ENCODE results near the gene HK1.

Gene HK1

GRCh38 chr10:69259547-69260243 is 18.6 kb upstream of the HK1 start:
- H3K9ac ChIP-seq (ENCODE audit: low read depth, low read length), result no peak overlapping the region
- no peaks in the 10 kb centered on the region for H3K36me3 ChIP-seq (ENCODE audit: insufficient read depth, low read length)
- H3K27me3 ChIP-seq (ENCODE audit: insufficient read depth, low read length), result no peaks in the 10 kb centered on the region
- no peak overlapping the region for H3K4me3 ChIP-seq (ENCODE audit: low read length)
- H3K27ac ChIP-seq (ENCODE audit: low read depth, low read length), result no peak overlapping the region
- WGBS, result 97% methylated on average over 2 of the region's 3 CpGs
- no peaks in the 10 kb centered on the region for H3K4me1 ChIP-seq (ENCODE audit: insufficient read depth, low read length)
- H3K9me3 ChIP-seq (ENCODE audit: insufficient read depth, low read depth, low read length), result no peaks in the 10 kb centered on the region

- 92% methylated on average over 8 of the region's 8 CpGs for WGBS
- Histone ChIP-seq H3K9ac (ENCODE audit: low read depth, low read length) (no peak overlapping the region), H3K36me3 (ENCODE audit: insufficient read depth, low read length) (no peaks in the 10 kb centered on the region)
Measured at GRCh38 chr10:69261184-69261583, 17.1 kb upstream of the HK1 start.

DNA sequence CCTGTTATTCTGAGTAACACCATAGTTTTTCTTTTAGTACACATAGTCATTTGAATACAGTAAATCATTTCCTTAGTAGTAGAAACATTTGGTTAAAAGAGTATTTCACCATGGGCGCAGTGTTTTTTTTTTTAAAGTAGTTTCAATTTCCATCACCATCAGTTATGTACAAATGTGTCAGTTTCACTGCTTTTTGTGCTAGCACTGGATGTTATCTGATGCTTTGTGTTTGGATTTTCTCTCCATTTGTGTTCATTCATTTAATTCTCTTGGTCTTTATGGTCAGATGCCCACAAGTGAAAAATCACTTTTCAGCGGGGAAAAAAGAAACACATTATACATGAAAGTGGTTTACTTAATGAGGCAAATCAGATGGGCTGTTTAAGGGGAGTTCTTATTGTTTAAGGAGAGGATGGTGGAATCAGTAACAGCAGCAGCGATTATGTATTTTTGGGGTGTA is 16.0 kb upstream of the HK1 start:
- WGBS, result 94% methylated on average over 2 of the region's 3 CpGs
- H3K36me3 ChIP-seq (ENCODE audit: insufficient read depth, low read length), result no peaks in the 10 kb centered on the region

More at GRCh38 chr10:69261184-69261583, 17.1 kb upstream of the HK1 start:
- H3K27me3 ChIP-seq (ENCODE audit: insufficient read depth, low read length), result no peaks in the 10 kb centered on the region
- H3K27ac ChIP-seq (ENCODE audit: low read depth, low read length), result no peak overlapping the region
- H3K4me3 ChIP-seq (ENCODE audit: low read length), result no peak overlapping the region
- H3K9me3 ChIP-seq (ENCODE audit: insufficient read depth, low read depth, low read length), result no peaks in the 10 kb centered on the region
- H3K4me1 ChIP-seq (ENCODE audit: insufficient read depth, low read length), result no peaks in the 10 kb centered on the region

DNA sequence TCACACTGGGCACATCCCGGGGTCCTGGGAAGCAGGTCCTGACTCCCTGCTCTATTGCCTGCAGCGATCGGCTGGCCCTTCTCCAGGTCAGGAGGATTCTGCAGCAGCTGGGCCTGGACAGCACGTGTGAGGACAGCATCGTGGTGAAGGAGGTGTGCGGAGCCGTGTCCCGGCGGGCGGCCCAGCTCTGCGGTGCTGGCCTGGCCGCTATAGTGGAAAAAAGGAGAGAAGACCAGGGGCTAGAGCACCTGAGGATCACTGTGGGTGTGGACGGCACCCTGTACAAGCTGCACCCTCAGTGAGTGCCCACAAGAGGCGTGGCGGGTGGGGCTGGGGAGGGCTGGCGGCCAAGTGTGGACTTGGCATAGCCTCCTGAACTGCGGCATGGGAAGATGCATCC is 12.8 kb upstream of the HK1 start:
- H3K27me3 ChIP-seq (ENCODE audit: insufficient read depth, low read length), result no peaks in the 10 kb centered on the region
- H3K9ac ChIP-seq (ENCODE audit: low read depth, low read length), result no peak overlapping the region
- no peak overlapping the region for H3K4me3 ChIP-seq (ENCODE audit: low read length)
- H3K36me3 ChIP-seq (ENCODE audit: insufficient read depth, low read length), result no peaks in the 10 kb centered on the region
- no peaks in the 10 kb centered on the region; the same call in 1 of the 2 replicates for H3K4me1 ChIP-seq (ENCODE audit: insufficient read depth, low read length)
- H3K9me3 ChIP-seq (ENCODE audit: insufficient read depth, low read depth, low read length), result no peaks in the 10 kb centered on the region
- 94% methylated on average over 17 of the region's 17 CpGs for WGBS
- H3K27ac ChIP-seq (ENCODE audit: low read depth, low read length), result no peak overlapping the region

More for the DNA sequence above, 16.0 kb upstream of the HK1 start:
- H3K9me3 ChIP-seq (ENCODE audit: insufficient read depth, low read depth, low read length), result no peaks in the 10 kb centered on the region
- no peak overlapping the region for H3K27ac ChIP-seq (ENCODE audit: low read depth, low read length)
- no peak overlapping the region for H3K9ac ChIP-seq (ENCODE audit: low read depth, low read length)
- H3K4me1 ChIP-seq (ENCODE audit: insufficient read depth, low read length), result no peaks in the 10 kb centered on the region; the same call in 1 of the 2 replicates
- no peaks in the 10 kb centered on the region for H3K27me3 ChIP-seq (ENCODE audit: insufficient read depth, low read length)
- no peak overlapping the region for H3K4me3 ChIP-seq (ENCODE audit: low read length)

- no peaks in the 10 kb centered on the region for H3K27me3 ChIP-seq (ENCODE audit: insufficient read depth, low read length)
- 94% methylated on average over 14 of the region's 14 CpGs for WGBS
- H3K9ac ChIP-seq (ENCODE audit: low read depth, low read length), result no peak overlapping the region
Measured at GRCh38 chr10:69268761-69269416, 9.4 kb upstream of the HK1 start.

GRCh38 chr10:69269761-69270160 is 8.5 kb upstream of the HK1 start:
- H3K9me3 ChIP-seq (ENCODE audit: insufficient read depth, low read depth, low read length), result no peaks in the 10 kb centered on the region
- WGBS, result 90% methylated on average over 2 of the region's 2 CpGs
- H3K4me3 ChIP-seq (ENCODE audit: low read length), result no peak overlapping the region
- H3K36me3 ChIP-seq (ENCODE audit: insufficient read depth, low read length), result no peaks in the 10 kb centered on the region
- H3K27ac ChIP-seq (ENCODE audit: low read depth, low read length), result no peak overlapping the region
- no peak overlapping the region for H3K9ac ChIP-seq (ENCODE audit: low read depth, low read length)
- no peaks in the 10 kb centered on the region; the same call in 1 of the 2 replicates for H3K4me1 ChIP-seq (ENCODE audit: insufficient read depth, low read length)
- H3K27me3 ChIP-seq (ENCODE audit: insufficient read depth, low read length), result no peaks in the 10 kb centered on the region

More at GRCh38 chr10:69268761-69269416, 9.4 kb upstream of the HK1 start:
- Histone ChIP-seq H3K9me3 (ENCODE audit: insufficient read depth, low read depth, low read length) (no peaks in the 10 kb centered on the region), H3K36me3 (ENCODE audit: insufficient read depth, low read length) (no peaks in the 10 kb centered on the region), H3K27ac (ENCODE audit: low read depth, low read length) (no peak overlapping the region), H3K4me3 (ENCODE audit: low read length) (no peak overlapping the region), H3K4me1 (ENCODE audit: insufficient read depth, low read length) (no peaks in the 10 kb centered on the region; the same call in 1 of the 2 replicates)

GRCh38 chr10:69270990-69271389 is 7.3 kb upstream of the HK1 start:
- Histone ChIP-seq H3K27me3 (ENCODE audit: insufficient read depth, low read length) (no peaks in the 10 kb centered on the region), H3K27ac (ENCODE audit: low read depth, low read length) (no peak overlapping the region), H3K9me3 (ENCODE audit: insufficient read depth, low read depth, low read length) (no peaks in the 10 kb centered on the region), H3K36me3 (ENCODE audit: insufficient read depth, low read length) (no peaks in the 10 kb centered on the region), H3K9ac (ENCODE audit: low read depth, low read length) (no peak overlapping the region), H3K4me1 (ENCODE audit: insufficient read depth, low read length) (no peaks in the 10 kb centered on the region; the same call in 1 of the 2 replicates), H3K4me3 (ENCODE audit: low read length) (no peak overlapping the region)
- 97% methylated on average over 3 of the region's 3 CpGs for WGBS

DNA sequence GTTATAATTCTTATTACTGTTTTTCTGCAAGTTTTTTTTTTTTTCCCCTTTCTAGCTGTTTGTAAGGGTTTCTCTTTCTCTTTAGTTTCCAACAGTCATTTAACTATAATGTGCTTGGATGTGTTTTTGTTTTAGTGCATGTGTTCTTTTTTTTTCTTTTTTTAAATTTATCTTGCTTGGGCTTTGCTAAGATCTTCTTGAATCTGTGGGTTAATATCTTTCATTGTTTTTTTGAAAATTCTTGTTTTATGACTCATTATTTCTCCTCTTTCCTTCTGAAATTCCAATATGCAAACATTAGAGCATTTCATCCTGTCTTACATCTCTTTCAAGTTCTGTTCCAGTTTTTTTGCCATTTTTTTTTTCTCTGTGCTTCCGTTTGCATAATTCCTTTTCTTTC is 5.7 kb upstream of the HK1 start:
- no peak overlapping the region for H3K27ac ChIP-seq (ENCODE audit: low read depth, low read length)
- H3K27me3 ChIP-seq (ENCODE audit: insufficient read depth, low read length), result no peaks in the 10 kb centered on the region
- H3K4me3 ChIP-seq (ENCODE audit: low read length), result no peak overlapping the region
- no peak overlapping the region for H3K9ac ChIP-seq (ENCODE audit: low read depth, low read length)
- WGBS, result 100% methylated on average over 1 of the region's 1 CpG
- no peaks in the 10 kb centered on the region for H3K36me3 ChIP-seq (ENCODE audit: insufficient read depth, low read length)
- H3K9me3 ChIP-seq (ENCODE audit: insufficient read depth, low read depth, low read length), result no peaks in the 10 kb centered on the region
- no peaks in the 10 kb centered on the region for H3K4me1 ChIP-seq (ENCODE audit: insufficient read depth, low read length)

- Histone ChIP-seq H3K9me3 (ENCODE audit: insufficient read depth, low read depth, low read length) (no peaks in the 10 kb centered on the region), H3K4me3 (ENCODE audit: low read length) (no peak overlapping the region), H3K4me1 (ENCODE audit: insufficient read depth, low read length) (peaks cover 12% of the 10 kb centered on the region), H3K36me3 (ENCODE audit: insufficient read depth, low read length) (no peaks in the 10 kb centered on the region), H3K9ac (ENCODE audit: low read depth, low read length) (no peak overlapping the region), H3K27me3 (ENCODE audit: insufficient read depth, low read length) (no peaks in the 10 kb centered on the region), H3K27ac (ENCODE audit: low read depth, low read length) (no peak overlapping the region)
- WGBS, result no CpG with 5 or more reads among the region's 1 CpG
Measured at GRCh38 chr10:69275444-69275843, 2.9 kb upstream of the HK1 start.

DNA sequence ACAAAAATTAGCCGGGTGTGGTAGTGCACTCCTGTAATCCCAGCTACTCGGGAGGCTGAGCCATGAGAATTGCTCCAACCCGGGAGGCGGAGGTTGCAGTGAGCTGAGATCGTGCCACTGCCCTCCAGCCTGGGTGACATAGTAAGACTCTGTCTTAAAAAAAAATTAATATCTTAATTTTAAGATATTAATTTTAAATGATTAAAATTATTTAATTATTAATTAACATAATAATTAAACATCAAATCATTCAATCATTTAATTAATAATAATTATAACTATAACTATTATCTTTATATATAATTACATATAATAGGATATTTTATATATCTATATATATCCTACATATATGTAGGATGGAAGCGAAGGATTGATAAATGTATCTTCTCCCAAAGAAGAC is 1.8 kb upstream of the HK1 start:
- Histone ChIP-seq H3K27me3 (ENCODE audit: insufficient read depth, low read length) (no peaks in the 10 kb centered on the region), H3K36me3 (ENCODE audit: insufficient read depth, low read length) (no peaks in the 10 kb centered on the region), H3K4me3 (ENCODE audit: low read length) (no peak overlapping the region), H3K4me1 (ENCODE audit: insufficient read depth, low read length) (peaks cover 12% of the 10 kb centered on the region), H3K9ac (ENCODE audit: low read depth, low read length) (no peak overlapping the region), H3K9me3 (ENCODE audit: insufficient read depth, low read depth, low read length) (no peaks in the 10 kb centered on the region), H3K27ac (ENCODE audit: low read depth, low read length) (no peak overlapping the region)
- WGBS, result 94% methylated on average over 5 of the region's 6 CpGs

GRCh38 chr10:69279110-69279509 is 814 bp downstream of the HK1 start:
- H3K36me3 ChIP-seq (ENCODE audit: insufficient read depth, low read length), result no peaks in the 10 kb centered on the region
- WGBS, result 85% methylated on average over 2 of the region's 2 CpGs
- H3K27ac ChIP-seq (ENCODE audit: low read depth, low read length), result no peak overlapping the region
- H3K4me3 ChIP-seq (ENCODE audit: low read length), result no peak overlapping the region
- no peaks in the 10 kb centered on the region for H3K9me3 ChIP-seq (ENCODE audit: insufficient read depth, low read depth, low read length)
- H3K27me3 ChIP-seq (ENCODE audit: insufficient read depth, low read length), result no peaks in the 10 kb centered on the region
- H3K9ac ChIP-seq (ENCODE audit: low read depth, low read length), result no peak overlapping the region
- peaks cover 12% of the 10 kb centered on the region for H3K4me1 ChIP-seq (ENCODE audit: insufficient read depth, low read length)

All from HUES64 (cell line).